ENCODE measurements around the gene KLK10.

The KLK10 gene

DNA sequence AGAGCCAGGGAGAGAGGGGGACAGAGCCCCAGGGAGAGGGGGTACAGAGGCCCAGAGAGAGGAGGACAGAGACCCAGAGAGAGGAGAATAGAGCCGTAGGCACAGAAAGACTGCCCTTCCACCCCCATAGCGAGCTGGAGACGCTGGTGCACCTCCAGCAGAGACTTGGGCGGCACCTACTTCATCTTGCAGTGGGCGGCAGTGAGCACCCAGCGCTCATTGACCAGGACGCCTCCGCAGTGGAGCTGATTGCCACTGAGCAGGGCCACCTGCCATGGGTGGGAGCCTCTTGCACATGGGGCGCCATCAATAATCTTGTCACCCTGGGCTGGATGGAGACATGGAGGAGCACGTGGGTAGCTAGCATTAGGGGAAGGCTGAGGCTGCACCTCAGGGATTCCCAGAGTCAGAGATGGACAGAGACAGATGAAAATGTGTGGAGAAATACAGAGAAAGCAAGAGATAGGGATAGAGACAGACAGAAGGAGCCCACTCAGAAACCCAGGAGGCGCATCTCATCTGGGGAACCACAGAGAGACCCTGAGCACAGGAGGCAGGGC, 37.8 kb downstream of the KLK10 start:
- DNase-seq (ENCODE audit: low read depth in 2 of 2), result no peak
- TF ChIP-seq, protein P1, sequence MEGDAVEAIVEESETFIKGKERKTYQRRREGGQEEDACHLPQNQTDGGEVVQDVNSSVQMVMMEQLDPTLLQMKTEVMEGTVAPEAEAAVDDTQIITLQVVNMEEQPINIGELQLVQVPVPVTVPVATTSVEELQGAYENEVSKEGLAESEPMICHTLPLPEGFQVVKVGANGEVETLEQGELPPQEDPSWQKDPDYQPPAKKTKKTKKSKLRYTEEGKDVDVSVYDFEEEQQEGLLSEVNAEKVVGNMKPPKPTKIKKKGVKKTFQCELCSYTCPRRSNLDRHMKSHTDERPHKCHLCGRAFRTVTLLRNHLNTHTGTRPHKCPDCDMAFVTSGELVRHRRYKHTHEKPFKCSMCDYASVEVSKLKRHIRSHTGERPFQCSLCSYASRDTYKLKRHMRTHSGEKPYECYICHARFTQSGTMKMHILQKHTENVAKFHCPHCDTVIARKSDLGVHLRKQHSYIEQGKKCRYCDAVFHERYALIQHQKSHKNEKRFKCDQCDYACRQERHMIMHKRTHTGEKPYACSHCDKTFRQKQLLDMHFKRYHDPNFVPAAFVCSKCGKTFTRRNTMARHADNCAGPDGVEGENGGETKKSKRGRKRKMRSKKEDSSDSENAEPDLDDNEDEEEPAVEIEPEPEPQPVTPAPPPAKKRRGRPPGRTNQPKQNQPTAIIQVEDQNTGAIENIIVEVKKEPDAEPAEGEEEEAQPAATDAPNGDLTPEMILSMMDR (IDR thresholded peaks at IDR 0.05; ENCODE audit: low read depth, low read length), result no peak
- H3K4me3 ChIP-seq (replicated peaks in 1 of 2; ENCODE audit: low read depth in 2 of 2, low read length in 2 of 2), result no peak overlapping the region

DNA sequence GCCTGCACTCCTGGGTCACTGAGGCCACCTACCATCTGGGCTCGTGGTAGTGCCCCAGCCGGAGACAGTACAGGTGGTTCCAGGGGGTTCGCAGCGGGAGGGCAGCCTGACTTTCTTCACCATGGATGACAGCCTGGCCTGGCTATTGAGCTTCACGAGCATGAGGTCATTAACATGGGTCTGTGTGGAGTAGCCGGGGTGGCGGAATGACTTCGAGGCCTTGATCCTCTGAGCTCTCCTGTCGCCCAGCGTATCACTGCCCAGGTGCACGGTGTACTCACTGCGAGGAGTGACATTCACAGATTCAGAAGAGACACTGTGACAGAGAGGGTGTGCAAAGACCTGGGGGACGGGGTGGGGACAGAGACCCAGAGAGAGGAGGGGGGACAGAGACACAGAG, 39.3 kb downstream of the KLK10 start:
- H3K4me3 ChIP-seq (replicated peaks in 1 of 2; ENCODE audit: low read depth in 2 of 2, low read length in 2 of 2), result no peak overlapping the region

DNA sequence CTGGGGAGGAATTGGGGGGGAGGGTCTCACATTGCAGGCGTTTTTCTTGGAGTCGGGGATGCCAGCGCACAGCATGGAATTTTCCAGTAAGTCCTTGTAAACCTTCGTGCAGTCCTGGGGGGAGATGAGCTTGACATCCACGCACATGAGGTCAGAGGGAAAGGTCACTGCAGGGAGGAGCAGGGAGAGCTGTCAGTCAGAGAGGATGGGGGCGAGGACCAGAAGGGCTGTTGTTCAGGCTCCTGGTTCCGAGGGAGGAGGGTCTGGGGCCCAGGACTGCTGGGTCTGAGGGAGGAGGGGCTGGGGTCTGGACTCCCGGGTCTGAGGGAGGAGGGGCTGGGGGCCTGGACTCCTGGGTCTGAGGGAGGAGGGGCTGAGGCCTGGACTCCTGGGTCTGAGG, 39.8 kb downstream of the KLK10 start:
- TF ChIP-seq, protein P1 (IDR thresholded peaks at IDR 0.05; ENCODE audit: low read depth, low read length), result no peak
- H3K4me3 ChIP-seq (replicated peaks in 1 of 2; ENCODE audit: low read depth in 2 of 2, low read length in 2 of 2), result no peak overlapping the region
- no peak for DNase-seq (ENCODE audit: low read depth in 2 of 2)

More for the DNA sequence above, 39.3 kb downstream of the KLK10 start:
- TF ChIP-seq, protein P1 (IDR thresholded peaks at IDR 0.05; ENCODE audit: low read depth, low read length), result no peak
- DNase-seq (ENCODE audit: low read depth in 2 of 2), result no peak

DNA sequence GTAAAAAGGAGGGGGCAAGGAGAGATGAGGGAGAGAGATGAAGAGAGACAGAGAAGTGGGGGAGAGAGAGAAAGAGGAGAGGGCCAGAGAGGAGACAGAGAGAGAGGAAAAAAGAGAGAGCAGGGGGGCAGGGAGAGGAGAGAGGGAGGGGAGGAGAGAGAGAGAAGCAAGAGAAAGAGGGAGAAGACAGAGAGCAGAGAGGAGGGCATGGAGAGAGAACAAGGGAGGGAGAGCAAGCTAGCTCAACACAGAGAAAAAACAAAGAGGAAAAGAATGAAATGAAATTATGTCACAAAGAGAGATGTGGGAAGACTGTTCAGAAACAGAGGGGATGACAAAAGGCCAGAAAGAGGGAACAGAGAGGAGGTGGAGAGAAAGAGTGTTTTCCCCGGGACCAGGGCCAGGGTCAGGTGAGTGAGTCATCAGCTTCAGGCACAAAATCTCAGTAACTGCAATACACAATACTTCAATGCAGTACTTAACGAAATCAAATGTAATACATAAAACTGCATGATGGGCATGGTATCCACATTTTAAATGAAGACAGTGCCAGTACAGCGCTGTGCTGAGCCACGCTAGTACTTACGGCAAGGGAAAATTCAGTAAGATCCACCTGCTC, 40.6 kb downstream of the KLK10 start:
- TF ChIP-seq, protein P1 (IDR thresholded peaks at IDR 0.05; ENCODE audit: low read depth, low read length), result no peak
- DNase-seq (ENCODE audit: low read depth in 2 of 2), result no peak
- no peak overlapping the region for H3K4me3 ChIP-seq (replicated peaks in 1 of 2; ENCODE audit: low read depth in 2 of 2, low read length in 2 of 2)

DNA sequence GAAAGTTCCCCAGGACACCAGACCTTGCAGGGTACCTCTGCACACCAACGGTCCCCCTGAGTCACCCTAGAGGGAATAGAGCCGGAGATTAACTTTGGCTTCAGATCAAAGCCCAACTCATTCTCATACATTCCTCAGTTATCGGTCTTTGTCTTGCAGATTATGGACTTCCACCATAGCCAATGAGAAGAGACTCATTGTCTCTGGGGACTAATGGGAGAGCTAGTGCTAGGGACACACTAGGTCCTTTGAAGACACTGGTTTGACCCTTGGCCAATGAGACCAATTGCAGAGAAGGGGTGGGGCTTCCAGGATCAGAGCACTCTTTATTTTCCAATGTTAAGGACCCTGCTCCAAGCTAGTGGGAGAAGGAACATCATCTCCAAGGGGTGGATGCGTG, 41.9 kb downstream of the KLK10 start:
- TF ChIP-seq, protein P1 (IDR thresholded peaks at IDR 0.05; ENCODE audit: low read depth, low read length), result no peak
- DNase-seq (ENCODE audit: low read depth in 2 of 2), result no peak
- no peak overlapping the region for H3K4me3 ChIP-seq (replicated peaks in 1 of 2; ENCODE audit: low read depth in 2 of 2, low read length in 2 of 2)

DNA sequence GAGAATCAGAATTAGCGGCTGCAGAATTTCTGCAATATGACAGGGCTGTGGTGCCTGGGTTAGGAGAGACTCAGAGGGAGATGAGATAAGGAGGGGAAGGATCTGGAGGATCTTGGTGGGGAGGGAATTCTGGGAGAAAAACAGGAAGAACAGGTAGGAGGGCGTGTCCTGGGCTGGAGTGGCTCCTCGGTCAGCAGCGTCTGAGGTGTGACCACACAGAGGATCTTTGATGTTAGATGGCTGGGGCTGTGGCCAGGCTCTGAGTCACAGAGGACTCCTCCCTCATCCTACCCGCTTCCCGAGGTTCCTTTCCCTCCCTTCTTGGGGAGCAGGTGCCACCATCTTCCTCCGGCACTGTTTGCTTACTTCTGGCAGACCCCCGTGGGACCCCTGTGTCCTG, 43.7 kb downstream of the KLK10 start:
- no peak for DNase-seq (ENCODE audit: low read depth in 2 of 2)
- H3K4me3 ChIP-seq (replicated peaks in 1 of 2; ENCODE audit: low read depth in 2 of 2, low read length in 2 of 2), result no peak overlapping the region
- TF ChIP-seq, protein P1 (IDR thresholded peaks at IDR 0.05; ENCODE audit: low read depth, low read length), result no peak
